HepG2 (cell line): ENCODE results near the gene ATP2B2. TPM values are rescaled to one million over a fixed set of nuclear protein-coding genes. Genes with fewer than 3 reads are reported as not detected.
A peak's percentile ranks its signal among the peaks of the same experiment; 100 is the strongest.

Source experiments
- BHLHE40 ChIP-seq: IDR thresholded peaks from 2 replicates; pipeline ENCODE4 v1.6.1; 2011; ENCODE audit warnings: low read length, improper control_type of control experiment
- CBX1 ChIP-seq: IDR thresholded peaks from one replicate; pipeline ENCODE4 v1.6.1; 2016; ENCODE audit warnings: antibody characterized with exemption, low read depth
- GMEB2 ChIP-seq: IDR thresholded peaks from 2 replicates; pipeline ENCODE4 v1.6.1; 2016; ENCODE audit warnings: missing biosample characterization, missing genetic modification reagents, low read depth
- GTF2F1 ChIP-seq: fragments of 150-350 bp; IDR thresholded peaks from 2 replicates; pipeline ENCODE4 v1.6.1; 2014; ENCODE audit warnings: low read length
- HNF4A ChIP-seq: sonication (generic); formaldehyde crosslinking; IDR thresholded peaks from 2 replicates; pipeline ENCODE4 v1.4.0; 2020; ENCODE audit warnings: missing genetic modification reagents
- SALL1 ChIP-seq: sonication (generic); formaldehyde crosslinking; IDR thresholded peaks from 2 replicates; pipeline ENCODE4 v1.8.0; 2022; ENCODE audit warnings: mild to moderate bottlenecking, missing genetic modification reagents
- SKIL ChIP-seq: sonication (generic); formaldehyde crosslinking; IDR thresholded peaks from 2 replicates; pipeline ENCODE4 v1.8.0; 2022; ENCODE audit warnings: missing genetic modification reagents, mild to moderate bottlenecking, moderate library complexity, borderline replicate concordance
- ZBTB14 ChIP-seq: sonication (generic); formaldehyde crosslinking; IDR thresholded peaks from 2 replicates; pipeline ENCODE4 v1.4.0; 2020; ENCODE audit warnings: missing genetic modification reagents
- ZBTB3 ChIP-seq: sonication (generic); formaldehyde crosslinking; IDR thresholded peaks from 2 replicates; pipeline ENCODE4 v1.4.0; 2020; ENCODE audit warnings: low read depth, mild to moderate bottlenecking, moderate library complexity, missing genetic modification reagents, borderline replicate concordance
- ZNF446 ChIP-seq: sonication (generic); formaldehyde crosslinking; IDR thresholded peaks from 2 replicates; pipeline ENCODE4 v1.5.0; 2020; ENCODE audit warnings: mild to moderate bottlenecking, missing genetic modification reagents
- ZNF609 ChIP-seq: sonication (generic); formaldehyde crosslinking; IDR thresholded peaks from 2 replicates; pipeline ENCODE4 v1.4.0; 2020; ENCODE audit warnings: mild to moderate bottlenecking, missing genetic modification reagents, borderline replicate concordance
- ZNF646 ChIP-seq: sonication (generic); formaldehyde crosslinking; IDR thresholded peaks from 2 replicates; pipeline ENCODE4 v1.9.0; 2021; ENCODE audit warnings: mild to moderate bottlenecking, missing genetic modification reagents
- polyA plus RNA-seq, 8 experiments: library from polyadenylated mRNA; depleted of rRNA in 3 of 8; stranded (reverse) in 7 of 8; unstranded in 1 of 8; fragments of >200 nt; fragmentation: Illumina TruSeq in 4 of 8; extraction: Trizol in 4 of 8; gene quantifications; 2 replicates each; pipeline versions ENCODE4 v1.2.1 to v1.2.3, GENCODE V29; 2011 to 2016; ENCODE audit warnings: low read depth in 4 of 8, missing spikeins in 1 of 8, mixed read lengths in 1 of 8; ENCODE audit not compliant: insufficient read depth in 1 of 8
- total RNA-seq, 5 experiments: library from RNA; depleted of rRNA; stranded (reverse); fragments of >200 nt; fragmentation: Illumina TruSeq; extraction: Trizol; gene quantifications; 2 replicates each; pipeline ENCODE4 v1.2.3, GENCODE V29; 2016; ENCODE audit warnings: low read depth in 1 of 5

The ATP2B2 gene
- total and polyA plus RNA-seq, 2 of the 13 experiments (the other 11 are each of a cell fraction or from before 2014, with no cell fraction given), result 1.5 to 2.3 TPM

GRCh38 chr3:10471054-10471688 is 34.2 kb downstream of the ATP2B2 start (continued):
- TF ChIP-seq ZNF646 (CRISPR knock-in tag), result peak; percentile 87
- 0 out of 2 replicates have a peak, but pooled peaks have one; percentile 21 for TF ChIP-seq GMEB2 (CRISPR knock-in tag)
- TF ChIP-seq BHLHE40, result peak; percentile 85
- peak; percentile 39 for TF ChIP-seq HNF4A (CRISPR knock-in tag)
- peak; percentile 69 for TF ChIP-seq ZBTB14
- peak; percentile 48 for TF ChIP-seq SALL1 (CRISPR knock-in tag)
- TF ChIP-seq ZBTB3 (CRISPR knock-in tag), result no peak
- TF ChIP-seq ZNF609 (CRISPR knock-in tag), result peak; percentile 3; the same call in 1 of the 2 replicates
- no peak for TF ChIP-seq GTF2F1
- TF ChIP-seq CBX1, result no peak
- 0 out of 2 replicates have a peak, but pooled peaks have one; percentile 50 for TF ChIP-seq ZNF446 (CRISPR knock-in tag)
- TF ChIP-seq SKIL (CRISPR knock-in tag), result 0 out of 2 replicates have a peak, but pooled peaks have one; percentile 25
